ENCODE measurements around the gene SAE1.

The SAE1 gene

DNA sequence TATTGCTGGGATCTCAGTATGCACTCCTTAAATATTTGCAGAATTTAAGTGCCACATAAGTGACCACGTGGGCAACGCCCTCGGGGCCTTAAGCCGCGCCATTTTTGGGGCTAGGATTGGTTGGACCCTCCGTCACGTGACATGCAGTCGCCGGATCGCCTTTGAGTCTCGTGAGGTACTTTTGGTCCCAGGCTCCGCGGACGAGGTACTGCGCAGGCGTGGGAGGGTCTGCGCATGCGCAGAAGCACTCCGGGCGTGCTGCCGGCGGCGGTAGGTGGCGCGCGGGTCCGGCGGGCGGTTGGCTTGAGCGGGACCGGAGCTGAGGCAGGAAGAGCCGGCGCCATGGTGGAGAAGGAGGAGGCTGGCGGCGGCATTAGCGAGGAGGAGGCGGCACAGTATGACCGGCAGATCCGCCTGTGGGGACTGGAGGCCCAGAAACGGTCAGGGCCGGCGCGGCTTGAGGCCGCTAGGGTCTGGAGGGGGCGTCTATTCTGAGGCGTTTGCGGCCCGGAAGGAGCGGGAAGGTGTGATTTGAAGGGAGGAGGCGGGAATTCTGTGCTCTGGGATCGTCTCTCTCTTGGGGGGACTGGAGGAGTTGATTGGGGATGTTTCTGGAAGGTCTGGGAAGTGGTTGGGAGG, at the start of gene SAE1:
TSS of gene SAE1 (plus strand) at position 247 of the 639 bp plus-strand sequence. CDS start at position 343, 96 bp downstream.
- Mint-ChIP-seq H3K27ac (peak within 1 kb of the TSS; percentile 97), H3K27me3 (no peaks in the 10 kb centered on the region), H3K36me3 (no peaks in the 10 kb centered on the region), H3K4me1 (peaks cover 27% of the 10 kb centered on the region), H3K9me3 (peaks cover 2% of the 10 kb centered on the region), H3K4me3 (peak within 1 kb of the TSS; percentile 91)
- peak; percentile 87 for ATAC-seq (ENCODE audit: low read depth)
- peak; percentile 88 to 92 for DNase-seq (ENCODE audit: low spot score in 2 of 2)

DNA sequence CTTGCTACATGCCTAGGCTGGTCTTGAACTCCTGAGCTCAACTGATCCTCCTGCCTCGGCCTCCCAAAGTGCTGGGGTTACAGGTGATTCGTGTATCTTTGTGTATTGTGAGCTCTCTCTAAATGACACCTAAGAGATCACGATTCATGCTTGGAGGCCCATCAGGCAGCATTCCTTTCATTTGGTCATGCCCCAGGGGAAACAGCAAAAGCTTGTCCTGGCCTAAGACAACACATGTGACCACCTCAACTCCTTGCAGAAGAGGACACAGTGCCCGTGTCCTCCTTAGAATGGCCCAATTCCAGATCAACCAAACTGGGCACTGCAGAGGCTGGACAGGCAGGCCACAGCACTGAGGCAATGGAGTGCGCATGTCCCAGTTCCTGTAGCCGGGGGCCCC, 49.5 kb upstream of the SAE1 start:
- peaks cover 21% of the 10 kb centered on the region for H3K36me3 Mint-ChIP-seq
- no peaks in the 10 kb centered on the region for H3K9me3 Mint-ChIP-seq
- no peak overlapping the region for H3K27ac Mint-ChIP-seq

DNA sequence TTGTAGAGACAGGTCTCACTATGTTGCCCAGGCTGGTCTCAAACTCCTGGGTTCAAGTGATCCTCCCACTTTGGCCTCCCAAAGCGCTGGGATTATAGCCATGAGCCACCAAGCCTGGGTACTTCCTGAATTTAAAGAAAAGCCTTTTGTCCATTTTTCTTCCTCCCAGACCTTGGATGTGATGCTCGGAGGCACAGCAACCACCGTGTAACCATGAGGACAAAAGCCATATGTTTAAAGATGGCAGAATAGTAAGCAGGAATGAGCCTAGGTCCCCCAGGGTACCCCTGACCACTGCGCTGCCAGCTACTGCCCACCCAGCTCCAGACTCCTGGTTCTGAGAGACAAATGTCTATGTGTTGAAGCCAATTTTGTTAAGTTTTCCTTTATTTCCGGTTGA, 48.1 kb upstream of the SAE1 start:
- Mint-ChIP-seq H3K4me3 (no peak overlapping the region), H3K27ac (no peak overlapping the region), H3K4me1 (peaks cover 6% of the 10 kb centered on the region), H3K9me3 (no peaks in the 10 kb centered on the region), H3K36me3 (peaks cover 28% of the 10 kb centered on the region), H3K27me3 (no peaks in the 10 kb centered on the region)
- DNase-seq (ENCODE audit: low spot score in 2 of 2), result no peak
- ATAC-seq (ENCODE audit: low read depth), result no peak

More for the DNA sequence above, 49.5 kb upstream of the SAE1 start:
- no peaks in the 10 kb centered on the region for H3K27me3 Mint-ChIP-seq
- DNase-seq (ENCODE audit: low spot score in 2 of 2) (no peak), ATAC-seq (ENCODE audit: low read depth) (no peak)
- peaks cover 6% of the 10 kb centered on the region for H3K4me1 Mint-ChIP-seq
- H3K4me3 Mint-ChIP-seq, result no peak overlapping the region

GRCh38 chr19:47084879-47085439, 45.7 kb upstream of the SAE1 start:
- H3K27me3 Mint-ChIP-seq, result no peaks in the 10 kb centered on the region
- H3K36me3 Mint-ChIP-seq, result peaks cover 35% of the 10 kb centered on the region
- DNase-seq (ENCODE audit: low spot score in 2 of 2) (no peak), ATAC-seq (ENCODE audit: low read depth) (no peak)
- peaks cover 6% of the 10 kb centered on the region for H3K4me1 Mint-ChIP-seq
- peak overlapping the region; percentile 55 for H3K27ac Mint-ChIP-seq
- no peaks in the 10 kb centered on the region for H3K9me3 Mint-ChIP-seq
- no peak overlapping the region for H3K4me3 Mint-ChIP-seq

- peaks cover 40% of the 10 kb centered on the region for H3K36me3 Mint-ChIP-seq
- no peaks in the 10 kb centered on the region for H3K9me3 Mint-ChIP-seq
- DNase-seq (ENCODE audit: low spot score in 2 of 2) (no peak), ATAC-seq (ENCODE audit: low read depth) (no peak)
- peaks cover 6% of the 10 kb centered on the region for H3K4me1 Mint-ChIP-seq
- no peaks in the 10 kb centered on the region for H3K27me3 Mint-ChIP-seq
- H3K4me3 Mint-ChIP-seq, result no peak overlapping the region
- H3K27ac Mint-ChIP-seq, result peak overlapping the region; percentile 41
Observed at GRCh38 chr19:47086280-47086679, 44.4 kb upstream of the SAE1 start.

DNA sequence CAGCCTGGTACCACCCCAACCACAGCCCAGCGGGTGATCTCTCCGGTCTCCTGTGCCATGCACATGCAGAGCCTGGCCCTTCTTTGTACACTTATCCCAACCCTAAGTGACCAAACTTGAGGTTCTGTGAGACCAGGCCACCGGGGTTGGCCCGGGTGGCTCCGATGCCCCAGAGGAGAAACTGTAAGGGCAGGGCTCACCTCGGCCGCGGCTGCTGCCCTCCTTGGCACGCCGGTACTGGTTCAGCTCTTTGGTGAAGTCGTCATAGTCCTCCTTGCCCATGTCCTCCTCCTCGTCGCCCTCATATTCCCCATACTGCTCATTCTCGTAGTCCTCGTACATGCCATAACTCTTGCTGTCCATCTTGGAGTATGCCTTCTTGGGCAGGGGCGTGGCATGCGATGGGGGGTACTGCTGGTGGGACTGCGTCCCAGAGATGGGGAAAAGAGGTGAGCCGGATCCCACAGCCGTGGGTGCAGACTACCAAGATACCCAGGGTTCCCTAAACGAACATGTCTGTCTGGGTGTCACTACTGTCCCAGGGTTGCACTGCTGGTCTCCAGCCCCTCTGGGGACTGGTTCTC, 40.8 kb upstream of the SAE1 start:
- H3K4me3 Mint-ChIP-seq, result no peak overlapping the region
- no peak for ATAC-seq (ENCODE audit: low read depth)
- no peaks in the 10 kb centered on the region for H3K27me3 Mint-ChIP-seq
- no peaks in the 10 kb centered on the region for H3K9me3 Mint-ChIP-seq
- H3K36me3 Mint-ChIP-seq, result peaks cover 29% of the 10 kb centered on the region
- DNase-seq (ENCODE audit: low spot score in 2 of 2), result no peak
- H3K4me1 Mint-ChIP-seq, result peaks cover 20% of the 10 kb centered on the region
- H3K27ac Mint-ChIP-seq, result no peak overlapping the region

GRCh38 chr19:47093254-47093653, 37.4 kb upstream of the SAE1 start:
- Mint-ChIP-seq H3K4me1 (peaks cover 23% of the 10 kb centered on the region), H3K36me3 (peaks cover 19% of the 10 kb centered on the region), H3K4me3 (peak overlapping the region; percentile 57), H3K27ac (peak overlapping the region; percentile 92), H3K27me3 (no peaks in the 10 kb centered on the region), H3K9me3 (no peaks in the 10 kb centered on the region)
- DNase-seq (ENCODE audit: low spot score in 2 of 2) (no peak), ATAC-seq (ENCODE audit: low read depth) (no peak)

DNA sequence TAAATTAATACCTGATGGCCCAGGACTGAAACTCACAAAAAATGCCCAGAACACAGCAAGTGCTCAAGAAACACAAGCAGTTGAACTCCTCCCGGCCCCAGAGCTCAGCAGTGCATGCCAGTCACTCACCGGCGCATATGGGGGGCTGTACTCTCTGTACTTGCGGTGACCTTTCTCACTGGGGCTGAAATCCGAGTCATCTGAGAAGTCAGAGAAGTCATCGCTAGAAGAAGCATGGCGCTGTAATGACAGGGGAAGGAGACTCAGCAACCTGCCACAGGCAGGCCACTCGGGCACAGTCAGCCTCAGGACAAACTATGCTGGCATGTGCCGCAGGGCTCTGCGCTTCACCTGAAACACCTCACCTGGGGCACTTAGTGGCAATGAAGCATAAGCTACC, 36.8 kb upstream of the SAE1 start:
- H3K9me3 Mint-ChIP-seq, result no peaks in the 10 kb centered on the region
- DNase-seq (ENCODE audit: low spot score in 2 of 2), result peak; percentile 33 to 44
- no peaks in the 10 kb centered on the region for H3K27me3 Mint-ChIP-seq
- H3K27ac Mint-ChIP-seq, result peak overlapping the region; percentile 92
- peaks cover 23% of the 10 kb centered on the region for H3K4me1 Mint-ChIP-seq
- ATAC-seq (ENCODE audit: low read depth), result peak; percentile 93
- H3K36me3 Mint-ChIP-seq, result peaks cover 19% of the 10 kb centered on the region
- H3K4me3 Mint-ChIP-seq, result peak overlapping the region; percentile 57

DNA sequence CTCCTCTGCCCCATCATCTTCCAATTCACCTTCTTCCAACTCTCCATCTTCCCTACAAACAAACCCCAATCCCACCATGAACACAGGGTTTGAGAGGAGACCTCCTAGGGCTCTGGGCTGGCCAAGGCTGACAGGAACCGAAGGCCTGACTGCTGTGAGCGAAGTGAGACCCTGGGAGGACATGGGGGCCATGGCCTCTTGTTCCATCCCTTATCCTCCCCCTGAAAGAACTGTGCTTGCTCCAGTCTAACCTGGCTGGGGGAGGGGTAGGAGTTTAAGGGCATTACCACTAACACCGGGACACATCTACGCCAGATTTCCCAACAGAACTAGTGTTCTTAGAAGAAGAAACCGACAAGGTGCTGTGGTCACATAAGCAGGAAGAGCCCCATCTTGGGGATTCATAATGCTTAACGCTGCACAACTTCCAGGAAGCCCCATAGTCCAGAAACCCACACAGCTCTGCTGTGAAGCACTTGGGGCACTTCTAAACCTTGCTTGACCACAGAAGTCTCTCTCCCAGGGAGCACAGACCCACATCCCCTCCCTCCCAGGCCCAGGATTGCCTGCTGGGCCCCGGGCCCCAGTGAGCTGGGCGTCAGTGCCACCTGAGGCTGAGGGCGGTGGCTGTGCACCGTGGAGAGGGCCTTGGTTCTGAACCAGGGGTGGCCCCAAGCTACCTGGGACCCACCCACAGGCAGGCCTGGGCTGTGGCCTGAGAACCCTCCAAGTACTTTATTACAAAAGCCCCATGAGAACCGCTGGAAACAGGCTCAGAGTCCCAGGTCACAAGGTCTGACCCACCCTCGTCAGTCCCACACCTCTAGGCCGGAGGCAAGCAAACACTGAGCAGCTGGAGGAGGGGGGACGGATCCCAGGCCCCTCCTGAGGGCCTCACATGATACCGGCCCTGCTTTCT, 35.8 kb upstream of the SAE1 start:
- DNase-seq (ENCODE audit: low spot score in 2 of 2) (no peak), ATAC-seq (ENCODE audit: low read depth) (peak; percentile 34)
- Mint-ChIP-seq H3K36me3 (peaks cover 15% of the 10 kb centered on the region), H3K4me1 (peaks cover 23% of the 10 kb centered on the region), H3K4me3 (peak overlapping the region; percentile 57), H3K9me3 (no peaks in the 10 kb centered on the region), H3K27ac (peak overlapping the region; percentile 92), H3K27me3 (no peaks in the 10 kb centered on the region)

GRCh38 chr19:47095476-47096099, 35.0 kb upstream of the SAE1 start:
- ATAC-seq (ENCODE audit: low read depth), result no peak
- H3K27me3 Mint-ChIP-seq, result no peaks in the 10 kb centered on the region
- H3K4me3 Mint-ChIP-seq, result peak overlapping the region; percentile 40
- no peak for DNase-seq (ENCODE audit: low spot score in 2 of 2)
- peaks cover 9% of the 10 kb centered on the region for H3K36me3 Mint-ChIP-seq
- H3K27ac Mint-ChIP-seq, result peak overlapping the region; percentile 92
- H3K4me1 Mint-ChIP-seq, result peaks cover 27% of the 10 kb centered on the region
- H3K9me3 Mint-ChIP-seq, result no peaks in the 10 kb centered on the region

DNA sequence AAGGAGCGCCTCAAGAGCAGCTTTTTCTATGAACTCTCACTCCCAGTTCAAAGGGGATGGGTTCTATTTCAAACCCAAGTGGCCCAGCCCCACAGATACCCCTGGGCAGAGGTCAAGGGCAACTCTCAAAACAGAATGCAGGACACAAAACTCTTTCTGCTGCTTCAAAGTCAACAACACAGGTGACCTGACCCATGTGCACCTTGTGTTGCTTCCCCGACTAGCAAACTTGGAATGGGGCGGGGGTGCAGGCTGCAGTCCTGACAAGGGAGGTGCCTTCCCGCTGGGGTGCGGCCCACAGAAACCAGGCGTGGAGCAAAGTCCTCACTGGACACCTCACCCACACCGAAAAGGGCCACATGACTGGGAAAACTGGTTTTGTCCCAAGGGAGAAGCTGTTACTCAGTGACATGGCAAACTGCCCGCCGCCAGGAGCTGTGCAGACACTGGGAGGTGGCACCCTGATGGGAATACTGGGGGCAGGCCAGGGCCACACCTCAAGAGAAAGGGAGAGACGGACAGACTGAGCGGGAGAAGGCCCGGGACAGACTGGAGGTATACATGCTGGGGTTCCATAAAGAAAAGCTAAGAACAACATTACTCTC, 34.4 kb upstream of the SAE1 start:
- Mint-ChIP-seq H3K4me1 (peaks cover 27% of the 10 kb centered on the region), H3K9me3 (no peaks in the 10 kb centered on the region), H3K27me3 (no peaks in the 10 kb centered on the region), H3K36me3 (peaks cover 8% of the 10 kb centered on the region), H3K27ac (peak overlapping the region; percentile 92), H3K4me3 (no peak overlapping the region)
- DNase-seq (ENCODE audit: low spot score in 2 of 2), result no peak
- ATAC-seq (ENCODE audit: low read depth), result no peak

- Mint-ChIP-seq H3K36me3 (peaks cover 8% of the 10 kb centered on the region), H3K9me3 (no peaks in the 10 kb centered on the region), H3K4me3 (no peak overlapping the region), H3K27ac (peak overlapping the region; percentile 48), H3K27me3 (no peaks in the 10 kb centered on the region), H3K4me1 (peaks cover 27% of the 10 kb centered on the region)
- DNase-seq (ENCODE audit: low spot score in 2 of 2) (no peak), ATAC-seq (ENCODE audit: low read depth) (no peak)
Observed at GRCh38 chr19:47096721-47097120, 33.9 kb upstream of the SAE1 start.

- Mint-ChIP-seq H3K4me3 (no peak overlapping the region), H3K27ac (no peak overlapping the region), H3K4me1 (peaks cover 30% of the 10 kb centered on the region), H3K9me3 (no peaks in the 10 kb centered on the region), H3K27me3 (no peaks in the 10 kb centered on the region), H3K36me3 (peaks cover 8% of the 10 kb centered on the region)
- DNase-seq (ENCODE audit: low spot score in 2 of 2) (no peak), ATAC-seq (ENCODE audit: low read depth) (no peak)
Observed at GRCh38 chr19:47097396-47098201, 33.0 kb upstream of the SAE1 start.
